Esophagus (tissue), 2 donors: ENCODE data around the gene MDGA2. TPM values are rescaled to one million over a fixed set of nuclear protein-coding genes. Genes with fewer than 3 reads are reported as not detected.
"Not testable (repeated sequence)": the region's sequence is repeated elsewhere in the genome, so short reads cannot be mapped to it uniquely, and the experiment has no call there.

Experiments used
- H3K27ac ChIP-seq, 2 donors: one replicate each; pipeline ENCODE4 v1.5.1; 2013; ENCODE audit warnings: low read depth in 2 of 2, mild to moderate bottlenecking in 2 of 2, inconsistent platforms in 1 of 2, low read length in 1 of 2, moderate library complexity in 1 of 2
- H3K27me3 ChIP-seq, 2 donors: one replicate each; pipeline ENCODE4 v1.6.1; 2013; ENCODE audit warnings: low read length in 2 of 2, control low read depth in 1 of 2, mild to moderate bottlenecking in 1 of 2; ENCODE audit not compliant: insufficient read depth in 2 of 2, control insufficient read depth in 1 of 2
- H3K36me3 ChIP-seq, 2 donors: one replicate each; pipeline ENCODE4 v1.6.1; 2013; ENCODE audit warnings: low read length in 1 of 2; ENCODE audit not compliant: control insufficient read depth in 2 of 2, insufficient read depth in 2 of 2
- H3K4me1 ChIP-seq, 2 donors: one replicate each; pipeline ENCODE4 v1.6.1; 2013; ENCODE audit warnings: low read length in 1 of 2; ENCODE audit not compliant: control insufficient read depth in 2 of 2, insufficient read depth in 2 of 2
- H3K4me3 ChIP-seq, 2 donors: one replicate each; pipeline ENCODE4 v1.5.1; 2013; ENCODE audit warnings: low read length in 2 of 2, mild to moderate bottlenecking in 2 of 2, low read depth in 1 of 2, moderate library complexity in 1 of 2
- H3K9me3 ChIP-seq, 2 donors: one replicate each; pipeline ENCODE4 v1.6.1; 2013; ENCODE audit warnings: mild to moderate bottlenecking in 2 of 2, low read depth in 1 of 2, low read length in 1 of 2, moderate library complexity in 1 of 2; ENCODE audit not compliant: control insufficient read depth in 2 of 2, insufficient read depth in 1 of 2
- WGBS, 2 donors: extraction: QIAGEN DNeasy Blood & Tissue Kit; methylation state at CpG; one replicate each; pipeline ENCODE4 v1.1.7; 2013; 5-methylcytosine and 5-hydroxymethylcytosine counted together
- polyA plus RNA-seq, 2 donors: library from polyadenylated mRNA; stranded (reverse); fragments of 200-250 nt; gene quantifications; one replicate each; pipeline ENCODE4 v1.2.3, GENCODE V29; 2013
- donor health status: healthy with polysubstance abuse.
- donor health status: Bipolar disorder and iron deficiency.

The MDGA2 gene
- polyA plus RNA-seq, 2 donors: not detected

- no peaks in the 10 kb centered on the region for H3K27me3 ChIP-seq
- WGBS, 2 donors: 33 to 47% methylated on average over 2 of the region's 2 CpGs
- H3K27ac ChIP-seq: no peak overlapping the region
Observed at GRCh38 chr14:47257013-47257412, 418.4 kb downstream of the MDGA2 start.

GRCh38 chr14:47252802-47253201 lies 422.6 kb downstream of the MDGA2 start:
- H3K9me3 ChIP-seq: no peaks in the 10 kb centered on the region
- H3K36me3 ChIP-seq: no peaks in the 10 kb centered on the region
- no peak overlapping the region for H3K4me3 ChIP-seq
- 71 to 72% methylated on average over 4 of the region's 4 CpGs for WGBS, 2 donors
- no peaks in the 10 kb centered on the region for H3K4me1 ChIP-seq
- no peaks in the 10 kb centered on the region for H3K27me3 ChIP-seq
- no peak overlapping the region for H3K27ac ChIP-seq

More at GRCh38 chr14:47257013-47257412, 418.4 kb downstream of the MDGA2 start:
- Histone ChIP-seq H3K36me3 (no peaks in the 10 kb centered on the region), H3K4me1 (no peaks in the 10 kb centered on the region), H3K9me3 (no peaks in the 10 kb centered on the region), H3K4me3 (no peak overlapping the region)

GRCh38 chr14:47246367-47246766 lies 429.0 kb downstream of the MDGA2 start:
- Histone ChIP-seq H3K4me3 (no peak overlapping the region), H3K36me3 (no peaks in the 10 kb centered on the region), H3K27me3 (no peaks in the 10 kb centered on the region), H3K4me1 (no peaks in the 10 kb centered on the region), H3K9me3 (peaks cover 0 to 3% of the 10 kb centered on the region in 2 donors), H3K27ac (no peak overlapping the region)
- WGBS, 2 donors: 63 to 65% methylated on average over 1 of the region's 1 CpG

GRCh38 chr14:47242579-47242978 lies 432.8 kb downstream of the MDGA2 start:
- H3K36me3 ChIP-seq, H3K27ac ChIP-seq, H3K27me3 ChIP-seq, H3K9me3 ChIP-seq, H3K4me3 ChIP-seq, H3K4me1 ChIP-seq: not testable (repeated sequence)
- WGBS, 2 donors: 86 to 94% methylated on average over 10 to 18 of the region's 18 CpGs

- Histone ChIP-seq H3K4me3 (no peak overlapping the region), H3K27ac (no peak overlapping the region), H3K4me1 (no peaks in the 10 kb centered on the region), H3K9me3 (peaks cover 0 to 3% of the 10 kb centered on the region in 2 donors), H3K27me3 (no peaks in the 10 kb centered on the region), H3K36me3 (no peaks in the 10 kb centered on the region)
- WGBS, 2 donors: 29 to 39% methylated on average over 1 of the region's 1 CpG
Observed at GRCh38 chr14:47240748-47241437, 434.5 kb downstream of the MDGA2 start.

GRCh38 chr14:47235619-47236018 lies 439.8 kb downstream of the MDGA2 start:
- H3K9me3 ChIP-seq: no peaks in the 10 kb centered on the region
- no peaks in the 10 kb centered on the region for H3K4me1 ChIP-seq
- 64 to 65% methylated on average over 3 of the region's 3 CpGs for WGBS, 2 donors
- H3K4me3 ChIP-seq: no peak overlapping the region
- H3K36me3 ChIP-seq: no peaks in the 10 kb centered on the region
- H3K27ac ChIP-seq: no peak overlapping the region
- H3K27me3 ChIP-seq: no peaks in the 10 kb centered on the region

GRCh38 chr14:47226877-47227520 lies 448.4 kb downstream of the MDGA2 start:
- Histone ChIP-seq H3K27ac (no peak overlapping the region), H3K4me1 (no peaks in the 10 kb centered on the region), H3K4me3 (no peak overlapping the region), H3K36me3 (no peaks in the 10 kb centered on the region), H3K27me3 (no peaks in the 10 kb centered on the region), H3K9me3 (peaks cover 0 to 2% of the 10 kb centered on the region in 2 donors)
- 50 to 53% methylated on average over 5 of the region's 5 CpGs for WGBS, 2 donors

GRCh38 chr14:47223656-47224055 lies 451.7 kb downstream of the MDGA2 start:
- no peaks in the 10 kb centered on the region for H3K36me3 ChIP-seq

GRCh38 chr14:47220096-47220495 lies 455.3 kb downstream of the MDGA2 start:
- Histone ChIP-seq H3K9me3 (no peaks in the 10 kb centered on the region), H3K27ac (no peak overlapping the region), H3K36me3 (no peaks in the 10 kb centered on the region), H3K4me3 (no peak overlapping the region), H3K4me1 (no peaks in the 10 kb centered on the region), H3K27me3 (no peaks in the 10 kb centered on the region)
- WGBS, 2 donors: 69 to 81% methylated on average over 2 of the region's 2 CpGs

More at GRCh38 chr14:47223656-47224055, 451.7 kb downstream of the MDGA2 start:
- Histone ChIP-seq H3K9me3 (peaks cover 0 to 2% of the 10 kb centered on the region in 2 donors), H3K4me1 (no peaks in the 10 kb centered on the region), H3K4me3 (no peak overlapping the region), H3K27ac (no peak overlapping the region), H3K27me3 (no peaks in the 10 kb centered on the region)
- WGBS, 2 donors: 82 to 89% methylated on average over 4 of the region's 4 CpGs

- Histone ChIP-seq H3K4me3 (no peak overlapping the region), H3K36me3 (no peaks in the 10 kb centered on the region), H3K9me3 (no peaks in the 10 kb centered on the region), H3K27ac (no peak overlapping the region), H3K4me1 (no peaks in the 10 kb centered on the region), H3K27me3 (no peaks in the 10 kb centered on the region)
- 73 to 83% methylated on average over 1 of the region's 1 CpG for WGBS, 2 donors
Observed at GRCh38 chr14:47211263-47211662, 464.1 kb downstream of the MDGA2 start.
